ENCODE data around the gene DYNLT4.
"Not testable (repeated sequence)": the region's sequence is repeated elsewhere in the genome, so short reads cannot be mapped to it uniquely, and the experiment has no call there.

Gene DYNLT4

GRCh38 chr1:44766421-44766820, 40.7 kb downstream of the DYNLT4 start:
- H3K4me3 ChIP-seq (ENCODE audit: low read depth, low read length), result not testable (repeated sequence)

DNA sequence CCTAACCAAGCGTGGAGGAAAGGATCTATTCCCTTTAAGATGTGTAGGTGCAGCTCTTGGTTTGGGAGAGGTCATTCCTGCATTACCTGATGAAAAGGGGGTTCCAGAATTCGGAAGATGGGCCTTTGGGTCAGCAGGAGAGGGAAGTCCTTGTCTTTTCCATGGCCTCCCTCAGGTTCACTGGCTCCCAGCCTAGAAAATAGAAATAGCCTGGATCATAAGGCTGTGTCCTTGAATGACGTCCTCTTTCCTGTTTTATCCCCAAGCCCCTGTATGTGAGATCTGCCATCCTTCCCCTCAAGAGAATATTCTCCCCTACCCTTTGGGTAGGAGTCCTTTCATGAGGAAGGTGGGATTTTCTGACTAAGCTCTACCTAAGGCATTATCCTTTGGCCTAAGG, 46.3 kb downstream of the DYNLT4 start:
- H3K4me3 ChIP-seq (ENCODE audit: low read depth, low read length), result no peak overlapping the region

GRCh38 chr1:44759077-44759476, 48.1 kb downstream of the DYNLT4 start:
- no peak overlapping the region for H3K4me3 ChIP-seq (ENCODE audit: low read depth, low read length)

DNA sequence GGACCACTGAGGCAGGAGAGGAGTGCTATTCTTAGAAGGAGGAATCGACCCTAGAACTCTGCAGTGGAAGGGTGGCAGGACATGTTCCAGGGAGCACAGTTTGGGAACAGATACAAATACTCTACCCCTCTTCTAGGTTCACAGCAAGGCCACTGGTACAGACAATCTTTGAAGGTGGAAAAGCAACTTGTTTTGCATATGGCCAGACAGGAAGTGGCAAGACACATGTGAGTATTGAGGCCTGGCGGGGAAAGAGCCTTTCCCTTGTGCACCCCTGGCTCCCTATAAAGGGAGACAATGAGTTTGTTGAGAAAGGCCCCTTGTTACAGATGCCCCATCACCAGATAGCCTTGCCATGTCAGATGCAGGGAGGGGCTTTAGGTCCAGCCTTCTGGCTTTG, 49.7 kb downstream of the DYNLT4 start:
- H3K4me3 ChIP-seq (ENCODE audit: low read depth, low read length), result no peak overlapping the region

All from iPS-11a (cell line).